Liver (tissue), 3 donors: Measurements from ENCODE around the gene SOX15.

Source experiments
- RAD21 ChIP-seq, 2 donors: IDR thresholded peaks; 2 replicates each; pipeline ENCODE4 v1.6.1; 2016; ENCODE audit warnings: antibody characterized with exemption in 2 of 2, mild to moderate bottlenecking in 2 of 2
- TF ChIP-seq, protein P1 (sequence below): fragments of 150-350 bp; IDR thresholded peaks from 2 replicates; pipeline ENCODE4 v1.5.1; 2017; ENCODE audit warnings: improper control_type of control experiment, low read depth, low read length; ENCODE audit not compliant: missing input control
- donor health status: healthy.
- donor health status: healthy.

DNA sequence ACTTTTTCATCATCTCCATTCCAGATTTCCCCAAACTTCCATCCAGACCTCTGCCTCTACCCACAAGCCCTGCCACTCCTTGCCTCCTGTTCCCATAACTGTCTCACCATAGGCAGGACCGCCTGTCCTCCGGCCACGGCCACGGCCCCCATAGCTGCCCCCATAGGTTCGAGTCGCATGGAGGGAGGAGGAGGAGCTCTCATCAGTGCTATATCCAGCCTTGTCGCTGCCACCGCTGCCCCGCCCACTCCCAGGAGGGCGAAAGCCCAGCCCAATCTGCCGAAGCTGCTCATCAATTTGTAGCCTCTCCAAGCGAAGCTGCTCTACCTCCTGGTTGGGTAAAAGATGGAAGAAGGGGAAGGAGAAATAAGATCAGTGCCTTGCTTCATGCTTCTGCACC lies 3.4 kb upstream of the SOX15 start:
- TF ChIP-seq, protein P1, sequence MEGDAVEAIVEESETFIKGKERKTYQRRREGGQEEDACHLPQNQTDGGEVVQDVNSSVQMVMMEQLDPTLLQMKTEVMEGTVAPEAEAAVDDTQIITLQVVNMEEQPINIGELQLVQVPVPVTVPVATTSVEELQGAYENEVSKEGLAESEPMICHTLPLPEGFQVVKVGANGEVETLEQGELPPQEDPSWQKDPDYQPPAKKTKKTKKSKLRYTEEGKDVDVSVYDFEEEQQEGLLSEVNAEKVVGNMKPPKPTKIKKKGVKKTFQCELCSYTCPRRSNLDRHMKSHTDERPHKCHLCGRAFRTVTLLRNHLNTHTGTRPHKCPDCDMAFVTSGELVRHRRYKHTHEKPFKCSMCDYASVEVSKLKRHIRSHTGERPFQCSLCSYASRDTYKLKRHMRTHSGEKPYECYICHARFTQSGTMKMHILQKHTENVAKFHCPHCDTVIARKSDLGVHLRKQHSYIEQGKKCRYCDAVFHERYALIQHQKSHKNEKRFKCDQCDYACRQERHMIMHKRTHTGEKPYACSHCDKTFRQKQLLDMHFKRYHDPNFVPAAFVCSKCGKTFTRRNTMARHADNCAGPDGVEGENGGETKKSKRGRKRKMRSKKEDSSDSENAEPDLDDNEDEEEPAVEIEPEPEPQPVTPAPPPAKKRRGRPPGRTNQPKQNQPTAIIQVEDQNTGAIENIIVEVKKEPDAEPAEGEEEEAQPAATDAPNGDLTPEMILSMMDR: no peak
- TF ChIP-seq RAD21 (IDR thresholded peaks at IDR 0.05): no peak
